CD1c-positive myeloid dendritic cell (primary cell): Measurements from ENCODE around the gene LMF1.
"Not testable (repeated sequence)": the region's sequence is repeated elsewhere in the genome, so short reads cannot be mapped to it uniquely, and the experiment has no call there.

Experiments used
- DNase-seq: peaks from one replicate; pipeline ENCODE4 v3.0.0-alpha.2; 2016; ENCODE audit errors: extremely low spot score

Gene LMF1

GRCh38 chr16:895371-895770 lies 75.4 kb downstream of the LMF1 start:
- DNase-seq: no peak

GRCh38 chr16:894841-895240 lies 75.9 kb downstream of the LMF1 start:
- no peak for DNase-seq

- DNase-seq: no peak
These were observed 76.6 kb downstream of the LMF1 start for GRCh38 chr16:894136-894535.

GRCh38 chr16:893360-893759 lies 77.4 kb downstream of the LMF1 start:
- DNase-seq: no peak

GRCh38 chr16:892536-893255 lies 78.1 kb downstream of the LMF1 start:
- DNase-seq: no peak

- no peak for DNase-seq
These were observed 78.8 kb downstream of the LMF1 start for GRCh38 chr16:892006-892405.

GRCh38 chr16:891353-891740 lies 79.4 kb downstream of the LMF1 start:
- no peak for DNase-seq

GRCh38 chr16:890716-891352 lies 80.0 kb downstream of the LMF1 start:
- DNase-seq: no peak

GRCh38 chr16:890217-890616 lies 80.6 kb downstream of the LMF1 start:
- DNase-seq: no peak

GRCh38 chr16:889586-889985 lies 81.2 kb downstream of the LMF1 start:
- DNase-seq: no peak

- DNase-seq: no peak
These were observed 81.7 kb downstream of the LMF1 start for GRCh38 chr16:888901-889570.

GRCh38 chr16:888456-888855 lies 82.3 kb downstream of the LMF1 start:
- DNase-seq: not testable (repeated sequence)

GRCh38 chr16:887846-888245 lies 82.9 kb downstream of the LMF1 start:
- DNase-seq: no peak

GRCh38 chr16:886802-887731 lies 83.7 kb downstream of the LMF1 start:
- DNase-seq: no peak

- DNase-seq: no peak
These were observed 84.7 kb downstream of the LMF1 start for GRCh38 chr16:886084-886543.

- DNase-seq: no peak
These were observed 85.4 kb downstream of the LMF1 start for GRCh38 chr16:885391-885790.

GRCh38 chr16:884232-884631 lies 86.6 kb downstream of the LMF1 start:
- no peak for DNase-seq

GRCh38 chr16:883781-884180 lies 87.0 kb downstream of the LMF1 start:
- no peak for DNase-seq

GRCh38 chr16:883340-883739 lies 87.4 kb downstream of the LMF1 start:
- no peak for DNase-seq

- DNase-seq: not testable (repeated sequence)
These were observed 88.1 kb downstream of the LMF1 start for GRCh38 chr16:882671-883070.

- no peak for DNase-seq
These were observed 88.5 kb downstream of the LMF1 start for GRCh38 chr16:882256-882655.
